ENCODE data around the gene CHMP4A.

Gene CHMP4A

GRCh38 chr14:24212924-24213865 lies at the start of gene CHMP4A:
CHMP4A (minus strand) TSS chr14:24213488; CDS start chr14:24213439, 49 bp downstream.
- DNase-seq = peak; percentile 98

- no peak for DNase-seq
Observed at GRCh38 chr14:24261969-24262327, 48.7 kb upstream of the CHMP4A start.

GRCh38 chr14:24261256-24261968 lies 48.1 kb upstream of the CHMP4A start:
- no peak for DNase-seq

- no peak for DNase-seq
Observed at GRCh38 chr14:24260780-24261157, 47.5 kb upstream of the CHMP4A start.

GRCh38 chr14:24260026-24260779 lies 46.9 kb upstream of the CHMP4A start:
- no peak for DNase-seq

- DNase-seq = no peak
Observed at GRCh38 chr14:24259282-24260025, 46.2 kb upstream of the CHMP4A start.

- no peak for DNase-seq
Observed at GRCh38 chr14:24258548-24259265, 45.4 kb upstream of the CHMP4A start.

- no peak for DNase-seq
Observed at GRCh38 chr14:24258119-24258518, 44.8 kb upstream of the CHMP4A start.

GRCh38 chr14:24256960-24257359 lies 43.7 kb upstream of the CHMP4A start:
- DNase-seq = no peak

GRCh38 chr14:24255931-24256711 lies 42.8 kb upstream of the CHMP4A start:
- no peak for DNase-seq

- no peak for DNase-seq
Observed at GRCh38 chr14:24255438-24255837, 42.1 kb upstream of the CHMP4A start.

GRCh38 chr14:24254630-24255392 lies 41.5 kb upstream of the CHMP4A start:
- DNase-seq = no peak

- no peak for DNase-seq
Observed at GRCh38 chr14:24253936-24254335, 40.6 kb upstream of the CHMP4A start.

- no peak for DNase-seq
Observed at GRCh38 chr14:24252289-24253124, 39.2 kb upstream of the CHMP4A start.

- DNase-seq = no peak
Observed at GRCh38 chr14:24251880-24252288, 38.6 kb upstream of the CHMP4A start.

GRCh38 chr14:24250354-24250753 lies 37.1 kb upstream of the CHMP4A start:
- no peak for DNase-seq

GRCh38 chr14:24249230-24250021 lies 36.1 kb upstream of the CHMP4A start:
- no peak for DNase-seq

- no peak for DNase-seq
Observed at GRCh38 chr14:24247422-24247821, 34.1 kb upstream of the CHMP4A start.

Measured in NCI-H1105 treated with DMSO at 0.1 percent for 48 hours (cell line).